Fibroblast of pulmonary artery (primary cell): ENCODE measurements around the gene DICER1.

Experiments
- DNase-seq: peaks from one replicate; pipeline ENCODE4 v3.0.0-alpha.2; 2010; ENCODE audit warnings: low read depth
- H3K4me3 ChIP-seq: replicated peaks from 2 replicates; pipeline ENCODE4 v1.5.1; 2011; ENCODE audit warnings: low read depth, mild to moderate bottlenecking, control low read depth, low read length, moderate library complexity
- TF ChIP-seq, protein P1 (sequence below): IDR thresholded peaks from 2 replicates; pipeline ENCODE4 v1.5.1; 2011; ENCODE audit warnings: mild to moderate bottlenecking, control low read depth, low read length, inconsistent platforms; ENCODE audit errors: missing control alignments

The DICER1 gene

GRCh38 chr14:95044463-95045105, 112.7 kb downstream of the DICER1 start:
- H3K4me3 ChIP-seq: no peak overlapping the region
- TF ChIP-seq, protein P1, sequence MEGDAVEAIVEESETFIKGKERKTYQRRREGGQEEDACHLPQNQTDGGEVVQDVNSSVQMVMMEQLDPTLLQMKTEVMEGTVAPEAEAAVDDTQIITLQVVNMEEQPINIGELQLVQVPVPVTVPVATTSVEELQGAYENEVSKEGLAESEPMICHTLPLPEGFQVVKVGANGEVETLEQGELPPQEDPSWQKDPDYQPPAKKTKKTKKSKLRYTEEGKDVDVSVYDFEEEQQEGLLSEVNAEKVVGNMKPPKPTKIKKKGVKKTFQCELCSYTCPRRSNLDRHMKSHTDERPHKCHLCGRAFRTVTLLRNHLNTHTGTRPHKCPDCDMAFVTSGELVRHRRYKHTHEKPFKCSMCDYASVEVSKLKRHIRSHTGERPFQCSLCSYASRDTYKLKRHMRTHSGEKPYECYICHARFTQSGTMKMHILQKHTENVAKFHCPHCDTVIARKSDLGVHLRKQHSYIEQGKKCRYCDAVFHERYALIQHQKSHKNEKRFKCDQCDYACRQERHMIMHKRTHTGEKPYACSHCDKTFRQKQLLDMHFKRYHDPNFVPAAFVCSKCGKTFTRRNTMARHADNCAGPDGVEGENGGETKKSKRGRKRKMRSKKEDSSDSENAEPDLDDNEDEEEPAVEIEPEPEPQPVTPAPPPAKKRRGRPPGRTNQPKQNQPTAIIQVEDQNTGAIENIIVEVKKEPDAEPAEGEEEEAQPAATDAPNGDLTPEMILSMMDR: no peak
- DNase-seq: no peak

GRCh38 chr14:95043732-95044462, 113.4 kb downstream of the DICER1 start:
- TF ChIP-seq, protein P1: no peak
- H3K4me3 ChIP-seq: no peak overlapping the region
- no peak for DNase-seq

DNA sequence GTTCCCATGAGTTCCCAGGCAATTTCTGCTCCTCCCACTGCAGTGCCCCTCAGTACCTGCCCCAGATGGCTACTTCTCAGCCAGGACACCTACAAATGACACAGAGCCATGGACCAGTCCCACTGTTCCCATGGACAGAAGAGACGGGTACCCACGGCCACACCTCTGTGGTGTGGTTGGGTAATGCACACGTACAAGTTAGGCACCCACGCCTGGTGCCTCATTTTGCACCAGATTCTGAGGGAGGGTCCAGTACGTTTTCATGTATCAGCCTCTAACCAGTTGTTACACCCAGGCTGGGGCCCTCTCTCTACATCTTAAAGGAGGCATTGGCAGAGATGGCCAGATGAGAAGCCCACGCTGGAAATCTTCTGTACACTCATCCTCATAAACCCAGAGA, 114.0 kb downstream of the DICER1 start:
- no peak overlapping the region for H3K4me3 ChIP-seq
- no peak for DNase-seq
- TF ChIP-seq, protein P1: no peak

DNA sequence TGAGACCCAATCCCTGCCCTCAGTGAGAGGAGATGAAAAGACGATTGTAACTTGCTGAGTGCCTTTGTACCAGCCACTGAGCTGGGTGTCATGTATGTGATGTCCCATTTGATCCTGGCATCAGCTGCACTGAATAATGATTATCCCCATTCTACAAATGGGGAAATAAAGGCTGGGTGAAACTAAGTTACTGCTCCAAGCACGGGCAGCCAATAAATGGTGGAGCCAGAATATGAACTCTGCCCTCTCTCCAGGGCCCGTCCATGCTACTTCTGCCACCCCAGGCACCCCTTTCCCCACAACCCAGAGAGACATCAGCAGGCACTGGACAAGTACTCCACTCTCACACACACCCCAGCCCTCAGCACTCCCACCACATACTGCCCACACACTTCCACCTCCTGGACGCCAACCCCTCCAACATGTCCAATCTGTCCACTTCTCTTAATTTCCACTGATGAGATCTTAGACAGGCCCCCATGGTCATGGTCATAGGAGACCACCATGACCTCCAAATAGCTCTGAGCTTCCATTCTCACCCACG, 115.8 kb downstream of the DICER1 start:
- DNase-seq: no peak
- H3K4me3 ChIP-seq: no peak overlapping the region
- TF ChIP-seq, protein P1: no peak

DNA sequence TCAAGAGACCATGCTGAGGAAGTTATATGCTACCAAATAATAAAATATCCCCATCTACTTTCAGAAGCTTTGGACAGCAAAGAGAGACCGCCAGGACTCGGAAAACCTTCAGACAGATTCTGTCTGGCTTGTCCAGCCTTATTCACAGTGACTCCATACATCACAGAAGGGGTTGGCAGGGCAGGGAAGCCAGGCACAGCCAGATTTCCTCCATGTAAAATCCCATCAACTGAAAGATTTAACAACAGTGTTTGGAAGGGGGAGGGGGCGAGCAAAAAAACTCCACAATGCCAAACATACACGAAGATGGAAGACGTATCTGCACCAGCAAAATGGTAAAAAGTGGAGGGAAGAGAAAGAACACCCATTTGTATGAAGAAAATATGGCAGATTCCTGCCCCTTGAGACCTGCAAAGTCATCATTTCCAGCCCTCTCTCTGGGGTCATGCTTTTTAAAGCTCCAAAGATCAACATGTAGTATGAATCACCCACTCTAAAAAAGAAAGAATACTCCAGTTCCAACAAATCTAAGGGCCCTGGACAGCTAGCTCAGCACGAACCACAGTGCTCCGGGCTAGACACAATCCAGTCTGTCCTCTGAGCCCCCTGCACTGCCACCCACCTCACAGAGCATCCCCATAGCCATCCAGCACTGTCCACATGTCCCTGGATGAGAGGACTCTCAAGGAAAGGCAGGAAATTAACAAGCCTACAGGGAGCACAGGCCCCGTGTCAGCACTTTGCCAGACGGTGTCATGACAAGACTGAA, 116.4 kb downstream of the DICER1 start:
- DNase-seq: no peak
- H3K4me3 ChIP-seq: no peak overlapping the region
- TF ChIP-seq, protein P1: no peak

- TF ChIP-seq, protein P1: no peak
- no peak for DNase-seq
- no peak overlapping the region for H3K4me3 ChIP-seq
Measured at GRCh38 chr14:95039993-95040348, 117.4 kb downstream of the DICER1 start.
